Measurements from ENCODE around the gene DHX58. TPM values are rescaled to one million over a fixed set of nuclear protein-coding genes. Genes with fewer than 3 reads are reported as not detected.

Gene DHX58
- total RNA-seq, 1 experiment from 2014 or later: 5.7 TPM

- DNase-seq (ENCODE audit: low read depth): no peak
Measured at GRCh38 chr17:42056635-42057034, 55.9 kb downstream of the DHX58 start.

- DNase-seq (ENCODE audit: low read depth): peak; percentile 33
Measured at GRCh38 chr17:42055496-42055895, 57.0 kb downstream of the DHX58 start.

GRCh38 chr17:42055027-42055426, 57.5 kb downstream of the DHX58 start:
- no peak for DNase-seq (ENCODE audit: low read depth)

GRCh38 chr17:42053731-42054500, 58.6 kb downstream of the DHX58 start:
- no peak for DNase-seq (ENCODE audit: low read depth)

GRCh38 chr17:42052346-42052877, 60.1 kb downstream of the DHX58 start:
- DNase-seq (ENCODE audit: low read depth): no peak

- no peak for DNase-seq (ENCODE audit: low read depth)
Measured at GRCh38 chr17:42051645-42052044, 60.9 kb downstream of the DHX58 start.

Other genes starting within 250 kb of the DHX58 start
- 25.1 and 26.3 TPM in 2 replicates for gene KLHL11, start 247.3 kb downstream of the DHX58 start, total RNA-seq (2014; rRNA removed; shearing (Covaris generic))
- gene ACLY, start 193.8 kb downstream of the DHX58 start, total RNA-seq (2014; rRNA removed; shearing (Covaris generic)): 205 and 226 TPM in 2 replicates
- gene ODAD4, start 182.1 kb downstream of the DHX58 start, total RNA-seq (2014; rRNA removed; shearing (Covaris generic)): 0.10 TPM in 1 of 2 replicates, not detected in the other
- 41.7 and 66.7 TPM in 2 replicates for gene CNP, start 145.9 kb downstream of the DHX58 start, total RNA-seq (2014; rRNA removed; shearing (Covaris generic))
- gene DNAJC7, start 95.3 kb downstream of the DHX58 start, total RNA-seq (2014; rRNA removed; shearing (Covaris generic)): 133 and 150 TPM in 2 replicates
- gene NKIRAS2, start 92.6 kb downstream of the DHX58 start, total RNA-seq (2014; rRNA removed; shearing (Covaris generic)): 47.5 and 53.2 TPM in 2 replicates
- 0.23 TPM in 2 replicates for gene C17orf113, start 62.1 kb downstream of the DHX58 start, total RNA-seq (2014; rRNA removed; shearing (Covaris generic))
- gene ZNF385C, start 14.2 kb downstream of the DHX58 start, total RNA-seq (2014; rRNA removed; shearing (Covaris generic)): not detected in 2 replicates
- gene KAT2A, start 8.7 kb upstream of the DHX58 start, total RNA-seq (2014; rRNA removed; shearing (Covaris generic)): 19.6 and 28.0 TPM in 2 replicates
- gene HSPB9, start 10.1 kb upstream of the DHX58 start, total RNA-seq (2014; rRNA removed; shearing (Covaris generic)): 0.23 TPM in 1 of 2 replicates, not detected in the other
- 137 and 277 TPM in 2 replicates for gene RAB5C, start 42.3 kb upstream of the DHX58 start, total RNA-seq (2014; rRNA removed; shearing (Covaris generic))
- gene KCNH4, start 68.4 kb upstream of the DHX58 start, total RNA-seq (2014; rRNA removed; shearing (Covaris generic)): not detected in 2 replicates
- not detected in 2 replicates for gene HCRT, start 72.7 kb upstream of the DHX58 start, total RNA-seq (2014; rRNA removed; shearing (Covaris generic))
- gene GHDC, start 81.8 kb upstream of the DHX58 start, total RNA-seq (2014; rRNA removed; shearing (Covaris generic)): 11.6 and 13.3 TPM in 2 replicates
- gene STAT5B, start 163.7 kb upstream of the DHX58 start, total RNA-seq (2014; rRNA removed; shearing (Covaris generic)): 18.1 and 21.8 TPM in 2 replicates
- 1.1 and 1.7 TPM in 2 replicates for gene STAT5A, start 175.8 kb upstream of the DHX58 start, total RNA-seq (2014; rRNA removed; shearing (Covaris generic))

All from HT1080 (cell line).